Hematopoietic multipotent progenitor cell (in vitro differentiated cells): Measurements from ENCODE around the gene GPR160. TPM values are rescaled to one million over a fixed set of nuclear protein-coding genes. Genes with fewer than 3 reads are reported as not detected.

ENCODE experiments used
- DNase-seq, 3 donors: peaks; one replicate each; pipeline ENCODE4 v3.0.0-alpha.2; 2011 to 2015; ENCODE audit warnings: low read depth in 2 of 3, low spot score in 2 of 3
- total RNA-seq: library from RNA; depleted of rRNA; stranded (reverse); fragments of >200 nt; gene quantifications from one replicate; pipeline ENCODE4 v1.2.3, GENCODE V29; 2012

Gene GPR160
- total RNA-seq, 1 donor = 1.6 TPM

DNA sequence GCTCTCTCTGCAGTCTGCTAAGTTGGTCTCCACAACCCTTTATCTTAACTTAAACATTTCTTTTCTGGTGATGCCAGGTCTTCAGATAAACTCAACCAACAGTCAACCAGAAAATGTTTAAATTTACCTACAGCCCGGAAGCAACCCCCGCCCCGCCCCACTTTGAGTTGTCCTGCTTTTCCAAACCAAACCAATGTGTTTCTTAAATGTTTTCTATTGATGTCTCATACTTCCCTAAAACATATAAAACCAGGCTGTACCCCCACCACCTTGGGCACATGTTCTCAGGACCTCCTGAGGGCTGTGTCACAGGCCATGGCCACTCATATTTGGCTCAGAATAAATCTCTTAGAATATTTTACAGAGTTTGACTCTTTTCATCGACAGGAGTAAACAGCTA, 13.2 kb upstream of the GPR160 start:
- DNase-seq = no peak

- no peak for DNase-seq
Measured at GRCh38 chr3:170027233-170028102, 10.3 kb upstream of the GPR160 start.

DNA sequence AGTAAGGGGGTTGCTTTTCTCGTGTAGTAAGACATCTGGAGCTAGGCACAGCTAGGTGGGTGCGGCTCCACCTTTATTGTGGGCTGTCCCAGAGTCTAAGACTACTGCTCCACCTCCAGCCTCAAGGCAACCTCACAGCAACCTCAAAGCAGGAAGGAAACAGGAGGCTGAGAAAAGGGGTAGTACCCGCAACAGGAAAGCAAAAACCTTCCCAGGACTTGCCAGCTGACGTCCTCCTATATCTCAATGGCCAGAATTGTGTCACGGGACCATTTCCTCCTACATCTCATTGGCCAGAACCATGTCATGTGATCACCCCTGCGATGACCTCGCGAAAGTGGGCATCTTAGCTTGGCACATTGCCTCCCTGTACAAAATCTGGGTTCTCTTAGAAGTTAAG, 4.3 kb upstream of the GPR160 start:
- peak; percentile 40 to 87 (median 65) for DNase-seq

GRCh38 chr3:170038434-170039110, 777 bp downstream of the GPR160 start:
- peak in 2 of 3 donors; percentile 42 to 46 for DNase-seq

GRCh38 chr3:170040418-170040817, 2.6 kb downstream of the GPR160 start:
- no peak for DNase-seq

GRCh38 chr3:170043506-170043905, 5.7 kb downstream of the GPR160 start:
- no peak for DNase-seq

DNA sequence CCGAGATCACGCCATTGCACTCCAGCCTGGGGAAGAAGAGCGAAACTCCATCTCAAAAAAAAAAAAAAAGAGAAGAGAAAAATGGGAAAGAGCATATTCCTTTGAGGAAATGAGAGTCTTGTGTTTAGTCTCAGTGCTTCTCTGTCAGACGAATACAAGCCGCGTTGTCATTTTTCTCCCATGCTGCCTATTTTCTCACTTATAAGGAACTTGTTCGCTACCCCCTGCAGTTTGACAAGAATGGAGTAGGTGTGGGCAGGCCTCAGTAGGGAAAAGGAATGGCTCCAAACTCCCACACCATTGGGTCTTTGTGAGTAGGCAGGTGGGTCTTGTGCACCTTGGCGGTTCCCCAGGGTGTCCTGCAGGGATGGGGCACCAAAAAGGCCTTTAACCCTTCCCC, 6.5 kb downstream of the GPR160 start:
- no peak for DNase-seq

DNA sequence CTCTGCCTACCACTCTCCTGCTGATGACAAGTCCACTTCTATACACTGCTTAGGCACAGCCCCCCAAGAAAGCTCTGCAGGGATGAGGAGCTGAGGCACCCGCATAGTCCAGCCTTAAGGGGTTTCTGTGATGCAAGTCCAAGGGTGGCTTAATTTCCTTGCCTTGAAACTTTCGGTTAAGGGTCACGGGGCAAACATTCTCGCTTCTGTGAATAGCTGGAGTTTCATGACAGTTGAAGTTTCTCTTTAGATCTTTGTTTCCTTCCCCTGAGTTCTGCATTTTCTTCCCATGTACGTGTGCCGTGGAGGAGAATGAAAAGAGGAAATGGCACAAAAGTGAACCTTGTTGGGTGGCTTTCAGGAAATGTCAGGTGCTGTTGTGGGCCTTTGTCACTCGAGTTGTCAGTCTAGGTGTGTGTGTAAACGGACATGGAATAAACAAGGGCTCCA, 7.0 kb downstream of the GPR160 start:
- peak in 2 of 3 donors; percentile 24 to 61 for DNase-seq

DNA sequence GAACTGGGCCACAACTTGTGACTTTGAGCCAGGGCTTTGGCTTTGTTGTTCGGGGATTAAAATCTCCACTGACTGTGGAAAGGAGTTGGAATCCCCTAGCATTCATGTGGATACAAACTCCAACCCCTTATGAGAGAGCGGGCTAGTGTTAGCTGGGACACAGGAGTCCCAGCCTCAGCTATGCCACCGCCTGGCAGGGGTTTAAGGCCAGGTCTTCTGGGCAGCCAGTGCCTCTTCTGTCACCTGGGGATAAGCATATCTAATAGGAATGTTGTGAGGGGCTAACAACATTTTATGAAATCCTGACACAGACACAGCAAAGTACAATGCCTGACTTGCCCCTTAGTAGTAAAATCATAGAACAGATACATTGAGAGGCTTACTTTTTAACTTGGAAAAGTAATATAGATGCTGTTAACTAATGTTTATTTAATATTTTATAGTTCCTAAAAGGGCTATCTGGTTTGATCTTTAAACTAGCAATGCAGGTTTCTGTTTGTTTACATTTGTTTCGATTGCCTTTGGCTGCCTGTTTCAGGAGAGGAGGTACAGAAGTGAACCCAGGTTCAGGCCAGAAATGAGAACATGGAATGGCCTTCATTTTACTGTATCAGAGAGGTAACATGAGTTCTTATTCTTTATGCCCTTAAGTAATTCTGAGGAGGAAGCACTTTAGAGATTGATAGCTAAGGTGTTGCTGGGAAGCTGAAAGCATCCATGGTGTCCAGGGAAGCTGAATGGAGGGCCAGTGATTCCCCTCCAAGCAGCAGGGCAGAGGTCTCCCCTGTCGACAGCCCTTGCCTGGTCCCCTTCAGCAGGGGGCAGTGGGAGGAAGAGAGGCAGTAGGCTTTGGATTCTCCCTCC, 8.7 kb downstream of the GPR160 start:
- DNase-seq = no peak

DNA sequence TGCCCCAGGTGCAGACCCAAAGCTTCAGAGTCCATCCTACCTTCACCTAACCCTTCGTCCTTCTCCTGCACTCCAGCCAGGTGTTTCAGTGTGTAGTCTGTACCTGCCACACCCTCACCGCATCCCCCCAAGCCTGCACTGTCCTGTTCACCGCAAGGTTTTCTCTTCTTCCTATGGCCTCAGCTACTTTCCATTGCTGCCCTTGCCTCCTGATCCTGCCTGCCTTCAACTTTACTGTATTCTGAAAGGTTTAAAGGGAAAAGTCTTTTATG, 9.3 kb downstream of the GPR160 start:
- no peak for DNase-seq

DNA sequence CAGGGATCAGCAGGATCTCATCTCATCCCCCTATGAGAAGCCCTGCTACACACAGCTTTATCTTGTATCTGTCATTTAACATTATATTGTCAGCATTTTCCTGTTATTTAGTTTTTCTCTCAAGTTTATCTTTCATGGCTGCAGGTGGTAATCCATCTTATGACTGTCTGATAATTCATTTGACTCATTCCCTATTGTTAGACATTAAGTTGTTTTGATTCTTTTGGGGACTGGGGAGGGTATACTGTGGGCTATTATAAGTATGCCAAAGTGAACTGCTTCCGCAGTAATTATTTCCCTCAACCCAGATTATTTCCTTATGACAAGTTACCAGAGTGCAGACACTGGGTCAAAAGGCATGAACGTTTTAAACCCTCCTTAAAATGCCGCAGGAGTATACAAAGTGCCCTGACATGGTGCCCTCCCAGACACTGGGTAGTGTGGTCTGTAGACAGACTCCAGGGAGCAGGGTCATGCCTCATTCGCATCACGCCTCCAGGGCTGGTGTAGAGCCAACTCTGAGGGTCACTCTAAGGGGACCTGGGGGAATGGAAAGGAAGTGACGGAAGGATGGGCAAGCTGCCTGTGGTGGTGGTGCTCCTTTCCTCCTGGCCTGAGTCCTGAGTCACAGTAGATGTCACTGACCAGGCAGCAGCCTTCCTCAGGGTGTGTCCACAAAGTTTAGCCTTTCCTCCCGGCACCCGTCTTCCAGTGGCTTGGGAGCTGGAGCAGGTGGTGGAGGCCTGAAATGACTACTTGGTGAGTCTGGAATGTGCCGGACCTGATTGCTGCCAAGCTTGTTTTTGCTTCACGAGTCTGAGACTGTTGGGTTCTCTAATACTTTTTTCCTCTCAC, 11.6 kb downstream of the GPR160 start:
- no peak for DNase-seq

- DNase-seq = no peak
Measured at GRCh38 chr3:170050753-170051152, 13.0 kb downstream of the GPR160 start.

DNA sequence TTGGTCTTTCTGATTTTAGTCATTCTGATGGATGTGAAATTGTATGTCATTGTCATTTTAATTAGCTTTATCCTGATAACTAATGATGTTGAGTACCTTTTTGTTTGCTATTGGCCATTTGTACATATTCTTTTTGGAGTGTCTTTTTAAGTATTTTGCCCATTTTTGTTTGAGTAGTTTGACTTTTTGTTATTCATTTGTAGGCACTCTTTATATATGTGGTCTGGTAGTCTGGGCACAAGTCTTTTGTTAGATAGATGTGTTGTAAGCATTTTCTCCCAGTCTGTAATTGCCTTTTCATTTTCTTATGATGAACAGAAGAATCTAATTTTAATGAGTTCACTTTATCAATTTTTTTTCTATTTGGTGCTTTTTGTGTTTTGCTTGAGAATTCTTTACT, 14.6 kb downstream of the GPR160 start:
- no peak for DNase-seq

DNA sequence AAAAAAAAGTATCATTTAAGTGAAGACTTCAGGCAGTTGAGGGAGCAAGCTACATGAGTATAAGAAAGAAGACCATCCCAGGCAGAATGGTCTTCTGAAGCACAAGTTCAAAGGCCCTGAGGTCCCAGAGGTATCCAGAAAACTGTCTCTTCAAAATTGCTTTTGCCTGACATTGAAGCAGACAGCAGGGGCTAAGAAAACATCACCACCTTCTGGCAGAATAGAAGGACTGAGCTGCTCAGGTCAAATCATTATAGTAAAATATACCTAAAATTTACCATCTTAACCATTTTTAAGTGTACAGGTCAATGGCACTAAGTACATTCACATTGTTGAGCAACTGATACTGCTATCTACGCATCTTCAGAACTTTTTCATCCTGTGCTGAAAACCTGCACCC, 16.4 kb downstream of the GPR160 start:
- peak in 2 of 3 donors; percentile 33 to 58 for DNase-seq

DNA sequence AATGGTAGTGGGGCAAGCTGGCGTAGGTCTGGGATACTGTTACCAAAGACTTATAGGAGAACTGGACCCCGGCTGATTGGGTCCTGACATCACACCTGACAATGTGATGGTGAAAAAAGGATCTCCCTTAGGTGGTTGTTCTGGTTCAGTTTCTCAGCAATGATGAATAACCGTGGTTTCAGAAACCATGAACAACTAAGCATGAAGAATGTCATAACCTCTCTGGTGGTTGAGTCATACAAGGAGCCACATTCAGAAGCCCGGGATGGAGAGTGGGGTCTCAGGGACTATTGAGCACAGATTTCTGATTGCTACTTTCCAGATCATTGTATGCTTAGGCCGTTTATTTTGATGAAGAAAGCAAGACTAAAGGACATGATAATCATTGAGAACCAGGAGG, 17.4 kb downstream of the GPR160 start:
- no peak for DNase-seq

DNA sequence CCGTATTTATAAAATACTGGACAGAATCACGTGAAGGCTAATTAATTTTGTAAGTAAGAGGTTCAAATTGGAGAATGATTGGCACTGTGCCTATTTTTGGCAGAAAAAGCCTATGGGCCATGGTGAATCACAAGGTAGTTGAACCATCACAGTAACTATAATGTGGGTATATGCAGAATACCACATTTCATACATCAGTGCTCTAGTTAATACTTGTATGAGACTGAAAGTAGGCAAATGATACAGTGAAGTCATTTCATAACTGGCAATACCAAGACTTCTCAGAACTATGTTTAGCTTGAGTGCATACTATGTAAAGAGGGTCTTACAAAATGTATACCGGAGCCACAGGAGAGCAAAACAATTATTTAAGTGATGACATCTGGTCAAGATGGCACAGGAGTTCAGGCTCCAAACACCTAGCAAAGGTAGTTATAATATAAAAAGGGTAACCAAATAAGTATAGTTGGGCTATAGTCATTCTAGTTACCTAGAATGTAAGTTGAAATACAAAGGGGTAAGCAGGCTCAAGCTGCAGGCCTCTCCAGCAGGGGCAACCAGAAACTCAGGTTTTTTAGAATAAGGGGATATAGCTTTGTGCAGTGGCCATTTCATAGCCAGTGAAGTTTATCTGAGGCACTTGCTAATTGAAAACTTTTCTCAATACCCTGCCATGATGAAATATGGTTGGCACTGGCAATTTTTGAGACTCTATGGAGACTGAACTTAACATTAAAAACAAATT, 19.1 kb downstream of the GPR160 start:
- DNase-seq = no peak

GRCh38 chr3:170057550-170057949, 19.8 kb downstream of the GPR160 start:
- DNase-seq = no peak

DNA sequence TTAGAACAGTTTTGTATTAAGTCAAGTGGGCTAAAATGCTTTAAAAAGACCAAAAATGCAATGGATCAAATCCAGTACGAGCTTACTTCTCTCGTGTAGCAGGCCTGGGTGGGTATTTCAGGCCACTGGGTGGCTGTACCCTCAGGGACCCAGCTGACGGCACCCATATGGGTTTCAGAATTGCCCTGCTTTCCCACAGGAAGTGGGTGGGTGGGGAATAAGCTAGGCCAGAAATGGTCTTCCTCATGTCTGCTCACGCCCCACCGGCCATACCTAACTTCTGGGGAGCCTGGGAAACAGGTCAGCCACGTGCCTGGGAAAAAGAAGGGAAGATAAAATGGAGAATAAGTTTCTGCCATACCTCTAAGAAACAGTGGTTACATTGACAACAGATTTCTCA, 20.3 kb downstream of the GPR160 start:
- no peak for DNase-seq

DNA sequence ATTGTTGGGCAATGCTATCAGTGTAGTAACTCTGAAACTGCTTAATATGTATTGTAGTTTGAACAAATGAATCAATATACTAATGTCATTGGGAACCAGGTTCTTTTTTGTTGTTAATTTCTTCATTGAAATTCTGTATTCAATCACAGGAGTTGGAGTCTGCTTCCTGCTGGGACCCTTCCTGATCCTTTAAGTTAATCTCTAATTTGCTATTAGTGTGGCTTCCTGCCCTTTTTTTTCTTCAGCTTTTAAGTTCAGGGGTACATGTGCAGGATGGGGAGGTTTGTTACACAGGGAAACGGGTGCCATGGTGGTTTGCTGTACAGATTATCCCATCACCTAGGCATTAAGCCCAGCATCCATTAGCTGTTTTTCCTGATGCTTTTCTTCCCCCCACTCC, 21.7 kb downstream of the GPR160 start:
- DNase-seq = no peak

DNA sequence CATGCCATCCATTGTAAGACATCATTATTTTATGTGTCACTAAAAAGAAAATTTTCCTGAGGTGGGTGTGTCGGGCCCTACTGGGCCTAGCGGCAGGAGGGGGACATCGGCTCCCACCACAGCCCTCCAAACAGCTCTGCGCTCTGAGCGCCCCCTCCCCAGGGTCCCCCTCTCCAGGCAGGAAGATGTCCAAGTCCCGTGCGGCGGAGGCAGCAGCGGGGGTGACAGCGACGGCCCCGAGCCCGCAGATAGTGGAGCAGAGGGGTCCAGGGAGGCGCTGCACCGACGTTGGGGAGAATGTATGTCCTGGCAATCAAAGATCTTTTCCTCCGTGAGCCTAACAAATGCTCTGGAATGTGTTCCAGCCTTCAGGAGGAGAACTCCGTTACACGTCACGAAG, 24.3 kb downstream of the GPR160 start:
- no peak for DNase-seq
